ENCODE measurements around the gene KPNA1.
A peak's percentile ranks its signal among the peaks of the same experiment; 100 is the strongest.
"Not testable (repeated sequence)": the region's sequence is repeated elsewhere in the genome, so short reads cannot be mapped to it uniquely, and the experiment has no call there.

KPNA1 gene

DNA sequence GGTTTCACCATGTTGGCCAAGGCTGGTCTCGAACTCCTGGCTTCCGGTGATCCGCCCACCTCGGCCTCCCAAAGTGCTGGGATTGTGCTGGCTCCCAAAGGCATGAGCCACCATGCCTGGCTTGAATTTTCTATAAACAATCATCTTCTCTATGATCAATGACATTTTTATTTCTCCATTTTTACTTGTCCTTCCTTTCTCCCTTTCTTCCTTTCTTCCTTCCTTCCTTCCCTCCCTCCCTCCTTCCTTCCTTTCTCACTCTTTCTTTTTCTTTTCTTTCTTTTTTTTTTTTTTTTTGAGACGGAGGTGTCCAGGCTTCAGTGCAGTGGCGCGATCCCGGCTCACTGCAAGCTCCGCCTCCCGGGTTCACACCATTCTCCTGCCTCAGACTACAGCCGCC is 8.6 kb upstream of the KPNA1 start:
- no peaks in the 10 kb centered on the region for H3K9me3 ChIP-seq (ENCODE audit: control insufficient read depth in 5 of 5, low read length in 5 of 5)
- H3K27ac ChIP-seq (ENCODE audit: low read depth, low read length): no peak overlapping the region
- H3K27me3 ChIP-seq (ENCODE audit: control insufficient read depth in 5 of 5, insufficient read depth in 4 of 5, low read length in 5 of 5): no peaks in the 10 kb centered on the region
- no peak overlapping the region for H3K4me3 ChIP-seq (ENCODE audit: low read depth in 1 of 5, low read length in 5 of 5)
- no peaks in the 10 kb centered on the region for H3K4me1 ChIP-seq (ENCODE audit: control insufficient read depth in 5 of 5, insufficient read depth in 5 of 5, low read length in 5 of 5)
- H3K36me3 ChIP-seq (ENCODE audit: control insufficient read depth in 5 of 5, insufficient read depth in 5 of 5, low read length in 5 of 5): peaks cover 8 to 19% (median 14%) of the 10 kb centered on the region in 5 donors
- no peak overlapping the region for H3K9ac ChIP-seq (ENCODE audit: low read length in 5 of 5)

DNA sequence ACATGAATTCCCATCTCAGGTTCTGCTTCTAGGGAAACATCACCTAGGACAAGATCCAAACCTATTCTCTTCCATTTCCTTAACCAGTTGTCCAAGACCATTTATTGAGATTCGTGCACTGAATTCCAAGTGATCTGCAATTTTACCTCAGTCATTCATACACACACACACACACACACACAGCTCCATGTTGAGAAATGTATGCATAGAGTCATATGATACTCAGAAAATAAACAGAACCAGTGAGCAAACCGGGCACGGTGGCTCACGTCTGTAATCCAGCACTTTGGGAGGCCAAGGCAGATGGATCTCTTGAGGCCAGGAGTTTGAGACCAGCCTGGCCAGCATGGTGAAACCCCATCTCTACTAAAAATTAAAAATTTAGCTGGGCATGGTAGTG is 6.1 kb upstream of the KPNA1 start:
- no peaks in the 10 kb centered on the region for H3K4me1 ChIP-seq (ENCODE audit: control insufficient read depth in 5 of 5, insufficient read depth in 5 of 5, low read length in 5 of 5)
- no peaks in the 10 kb centered on the region for H3K36me3 ChIP-seq (ENCODE audit: control insufficient read depth in 5 of 5, insufficient read depth in 5 of 5, low read length in 5 of 5)
- no peak overlapping the region for H3K9ac ChIP-seq (ENCODE audit: low read length in 5 of 5)
- no peaks in the 10 kb centered on the region for H3K9me3 ChIP-seq (ENCODE audit: control insufficient read depth in 5 of 5, low read length in 5 of 5)
- no peak overlapping the region for H3K27ac ChIP-seq (ENCODE audit: low read depth, low read length)
- no peaks in the 10 kb centered on the region for H3K27me3 ChIP-seq (ENCODE audit: control insufficient read depth in 5 of 5, insufficient read depth in 4 of 5, low read length in 5 of 5)
- no peak overlapping the region for H3K4me3 ChIP-seq (ENCODE audit: low read depth in 1 of 5, low read length in 5 of 5)

DNA sequence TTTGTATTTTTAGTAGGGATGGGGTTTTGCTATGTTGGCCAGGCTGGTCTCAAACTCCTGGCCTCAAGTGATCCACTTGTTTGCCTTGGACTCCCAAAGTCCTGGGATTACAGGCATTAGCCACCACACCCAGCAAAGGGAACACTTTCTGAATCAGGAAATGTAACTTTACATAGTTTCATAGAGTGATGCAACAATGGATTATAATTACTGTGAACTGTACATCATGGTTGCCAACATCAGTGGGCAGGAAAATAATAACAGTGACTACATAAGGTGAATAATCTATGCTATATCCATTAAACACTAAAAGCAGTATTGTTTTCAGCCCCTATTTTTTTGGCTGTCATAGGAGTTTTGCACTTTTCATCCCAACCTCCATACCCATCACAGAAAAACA is 5.0 kb upstream of the KPNA1 start:
- no peaks in the 10 kb centered on the region for H3K9me3 ChIP-seq (ENCODE audit: control insufficient read depth in 5 of 5, low read length in 5 of 5)
- H3K36me3 ChIP-seq (ENCODE audit: control insufficient read depth in 5 of 5, insufficient read depth in 5 of 5, low read length in 5 of 5): no peaks in the 10 kb centered on the region
- peaks cover 0 to 6% (median 4%) of the 10 kb centered on the region in 5 donors for H3K4me1 ChIP-seq (ENCODE audit: control insufficient read depth in 5 of 5, insufficient read depth in 5 of 5, low read length in 5 of 5)
- H3K27me3 ChIP-seq (ENCODE audit: control insufficient read depth in 5 of 5, insufficient read depth in 4 of 5, low read length in 5 of 5): no peaks in the 10 kb centered on the region
- H3K4me3 ChIP-seq (ENCODE audit: low read depth in 1 of 5, low read length in 5 of 5): no peak overlapping the region
- H3K27ac ChIP-seq (ENCODE audit: low read depth, low read length): no peak overlapping the region
- no peak overlapping the region for H3K9ac ChIP-seq (ENCODE audit: low read length in 5 of 5)

DNA sequence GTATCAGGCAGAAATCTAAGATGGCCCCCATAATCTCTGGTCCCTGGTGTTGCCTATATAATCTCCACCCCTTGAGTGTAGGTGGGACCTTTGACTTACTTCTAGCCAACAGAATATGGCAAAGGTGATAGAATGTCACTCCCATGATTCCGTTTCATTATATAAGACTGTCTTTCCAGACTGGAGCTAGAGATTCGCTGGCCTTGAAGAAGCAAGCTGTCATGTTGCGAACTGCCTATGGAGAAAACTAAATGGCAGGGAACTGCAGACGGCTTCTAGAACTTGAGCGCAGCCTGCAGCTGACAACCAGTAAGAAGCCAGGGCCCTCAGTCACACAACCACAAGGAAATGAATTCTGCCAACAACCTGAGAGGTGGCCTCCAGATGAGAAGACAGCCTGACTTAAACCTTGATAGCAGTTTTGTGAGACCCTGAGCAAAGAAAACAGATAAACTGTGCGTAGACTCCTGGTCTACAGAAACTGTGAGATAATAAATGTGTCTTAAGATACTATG is 2.2 kb upstream of the KPNA1 start:
- no peak overlapping the region for H3K27ac ChIP-seq (ENCODE audit: low read depth, low read length)

DNA sequence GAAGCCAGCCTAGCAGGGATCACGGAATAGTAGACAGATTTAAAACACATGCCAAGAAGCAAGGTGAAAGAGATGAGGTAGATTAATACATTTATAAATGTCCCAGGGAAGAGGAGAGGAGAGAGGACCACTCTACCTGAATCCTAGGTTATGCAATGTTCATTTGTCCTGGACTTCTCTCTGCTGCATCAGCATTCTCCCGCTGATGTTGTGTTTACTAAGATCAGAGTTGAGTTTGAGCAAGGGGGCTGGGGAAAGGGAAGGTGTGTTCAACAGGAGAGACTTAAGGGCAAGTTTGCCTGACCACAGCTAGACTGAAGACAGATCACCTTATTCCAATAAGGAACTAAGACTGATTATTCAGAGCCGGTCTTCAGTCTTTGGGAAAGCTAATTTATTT is 1.1 kb upstream of the KPNA1 start:
- Histone ChIP-seq H3K36me3 (ENCODE audit: control insufficient read depth in 5 of 5, insufficient read depth in 5 of 5, low read length in 5 of 5) (no peaks in the 10 kb centered on the region), H3K4me3 (ENCODE audit: low read depth in 1 of 5, low read length in 5 of 5) (no peak overlapping the region), H3K9me3 (ENCODE audit: control insufficient read depth in 5 of 5, low read length in 5 of 5) (no peaks in the 10 kb centered on the region), H3K27ac (ENCODE audit: low read depth, low read length) (no peak overlapping the region), H3K27me3 (ENCODE audit: control insufficient read depth in 5 of 5, insufficient read depth in 4 of 5, low read length in 5 of 5) (no peaks in the 10 kb centered on the region), H3K9ac (ENCODE audit: low read length in 5 of 5) (no peak overlapping the region), H3K4me1 (ENCODE audit: control insufficient read depth in 5 of 5, insufficient read depth in 5 of 5, low read length in 5 of 5) (peaks cover 0 to 29% (median 23%) of the 10 kb centered on the region in 5 donors)

More for the DNA sequence above, 2.2 kb upstream of the KPNA1 start:
- H3K4me3 ChIP-seq (ENCODE audit: low read depth in 1 of 5, low read length in 5 of 5): no peak overlapping the region
- no peaks in the 10 kb centered on the region for H3K9me3 ChIP-seq (ENCODE audit: control insufficient read depth in 5 of 5, low read length in 5 of 5)
- no peaks in the 10 kb centered on the region for H3K36me3 ChIP-seq (ENCODE audit: control insufficient read depth in 5 of 5, insufficient read depth in 5 of 5, low read length in 5 of 5)
- no peaks in the 10 kb centered on the region for H3K27me3 ChIP-seq (ENCODE audit: control insufficient read depth in 5 of 5, insufficient read depth in 4 of 5, low read length in 5 of 5)
- H3K4me1 ChIP-seq (ENCODE audit: control insufficient read depth in 5 of 5, insufficient read depth in 5 of 5, low read length in 5 of 5): peaks cover 0 to 22% (median 18%) of the 10 kb centered on the region in 5 donors
- no peak overlapping the region for H3K9ac ChIP-seq (ENCODE audit: low read length in 5 of 5)

DNA sequence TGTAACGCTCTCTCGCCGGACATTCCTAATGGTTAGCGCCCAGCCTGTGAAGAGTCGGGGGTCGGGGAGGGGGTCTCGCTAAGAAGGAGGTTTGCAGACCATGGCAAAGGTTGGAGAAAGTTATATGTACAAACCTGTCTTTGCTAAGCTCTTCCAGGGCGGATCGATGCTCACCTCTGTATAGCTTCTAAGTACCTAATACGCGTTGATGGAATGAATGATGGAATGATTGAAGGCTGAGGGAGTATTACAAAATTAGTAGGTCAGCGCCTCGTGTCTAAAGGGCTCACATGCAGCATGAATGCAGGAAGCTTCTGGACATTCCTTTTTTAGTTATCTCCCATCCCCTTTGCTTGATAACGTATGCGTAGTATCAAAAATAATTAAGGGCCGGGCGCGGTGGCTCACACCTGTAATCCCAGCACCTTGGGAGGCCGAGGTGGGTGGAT is 305 bp upstream of the KPNA1 start:
- Histone ChIP-seq H3K36me3 (ENCODE audit: control insufficient read depth in 5 of 5, insufficient read depth in 5 of 5, low read length in 5 of 5) (no peaks in the 10 kb centered on the region), H3K9me3 (ENCODE audit: control insufficient read depth in 5 of 5, low read length in 5 of 5) (no peaks in the 10 kb centered on the region), H3K27me3 (ENCODE audit: control insufficient read depth in 5 of 5, insufficient read depth in 4 of 5, low read length in 5 of 5) (no peaks in the 10 kb centered on the region), H3K9ac (ENCODE audit: low read length in 5 of 5) (peak overlapping the region in 4 of 5 donors; percentile 81 to 94 (median 90)), H3K4me1 (ENCODE audit: control insufficient read depth in 5 of 5, insufficient read depth in 5 of 5, low read length in 5 of 5) (peaks cover 0 to 29% (median 25%) of the 10 kb centered on the region in 5 donors), H3K27ac (ENCODE audit: low read depth, low read length) (peak overlapping the region; percentile 93), H3K4me3 (ENCODE audit: low read depth in 1 of 5, low read length in 5 of 5) (peak overlapping the region; percentile 76 to 90 (median 86))

DNA sequence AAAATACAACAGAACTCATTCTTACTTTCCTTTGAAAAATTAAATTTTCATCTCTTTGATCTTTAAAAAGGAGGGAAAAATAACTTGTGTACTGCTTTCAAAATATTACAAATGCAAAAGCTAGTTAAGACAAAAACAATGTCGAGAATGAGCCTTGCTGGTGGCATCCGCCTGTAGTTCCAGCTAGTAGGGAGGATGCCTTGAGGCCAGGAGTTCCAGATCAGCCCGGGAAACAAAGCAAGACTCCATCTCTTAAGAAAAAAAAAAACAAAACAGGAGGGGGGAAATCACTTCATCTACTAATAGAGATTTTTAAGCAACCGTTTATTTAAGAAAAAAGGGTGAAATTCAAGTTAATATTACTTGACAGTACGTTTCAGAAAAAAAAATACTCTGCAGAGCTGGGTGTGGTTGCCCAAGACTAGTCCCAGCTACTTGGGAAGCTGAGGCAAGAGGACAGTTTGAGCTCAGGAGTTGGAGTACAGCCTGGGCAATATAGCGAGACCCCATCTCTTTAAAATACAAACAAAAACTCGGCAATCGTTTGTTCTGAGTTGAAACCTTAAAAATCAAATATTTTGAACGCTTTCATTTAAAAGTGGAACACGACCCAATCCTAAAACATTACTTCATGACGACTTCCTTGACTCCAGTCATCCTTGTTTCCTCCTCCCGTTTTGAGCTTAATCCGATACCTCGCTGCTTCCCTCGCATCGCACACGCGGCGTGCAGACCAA is 1.2 kb downstream of the KPNA1 start:
- Histone ChIP-seq H3K9ac (ENCODE audit: low read length in 5 of 5) (peak overlapping the region; percentile 29 to 92 (median 78)), H3K4me3 (ENCODE audit: low read depth in 1 of 5, low read length in 5 of 5) (peak overlapping the region; percentile 76 to 90 (median 79)), H3K27ac (ENCODE audit: low read depth, low read length) (peak overlapping the region; percentile 93), H3K4me1 (ENCODE audit: control insufficient read depth in 5 of 5, insufficient read depth in 5 of 5, low read length in 5 of 5) (peaks cover 0 to 29% (median 25%) of the 10 kb centered on the region in 5 donors), H3K36me3 (ENCODE audit: control insufficient read depth in 5 of 5, insufficient read depth in 5 of 5, low read length in 5 of 5) (no peaks in the 10 kb centered on the region), H3K27me3 (ENCODE audit: control insufficient read depth in 5 of 5, insufficient read depth in 4 of 5, low read length in 5 of 5) (no peaks in the 10 kb centered on the region), H3K9me3 (ENCODE audit: control insufficient read depth in 5 of 5, low read length in 5 of 5) (no peaks in the 10 kb centered on the region)

DNA sequence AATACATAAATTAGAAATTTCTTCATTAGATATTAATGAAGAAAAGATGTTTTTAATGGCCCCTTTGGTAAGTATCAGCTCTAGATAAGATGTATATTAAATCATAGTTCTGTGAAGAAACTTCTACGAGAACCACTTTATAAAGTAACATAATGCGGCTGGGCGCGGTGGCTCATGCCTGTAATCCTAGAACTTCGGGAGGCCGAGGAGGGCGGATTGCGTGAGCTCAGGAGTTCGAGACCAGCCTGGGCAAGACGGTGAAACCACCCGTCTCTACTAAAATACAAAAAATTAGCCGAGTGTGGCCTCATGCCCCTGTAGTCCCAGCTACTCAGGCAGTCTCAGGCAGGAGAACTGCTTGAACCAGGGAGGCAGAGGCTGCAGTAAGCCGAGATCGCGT is 2.5 kb downstream of the KPNA1 start:
- no peak overlapping the region for H3K9ac ChIP-seq (ENCODE audit: low read length in 5 of 5)
- H3K9me3 ChIP-seq (ENCODE audit: control insufficient read depth in 5 of 5, low read length in 5 of 5): no peaks in the 10 kb centered on the region
- H3K27me3 ChIP-seq (ENCODE audit: control insufficient read depth in 5 of 5, insufficient read depth in 4 of 5, low read length in 5 of 5): no peaks in the 10 kb centered on the region
- H3K4me3 ChIP-seq (ENCODE audit: low read depth in 1 of 5, low read length in 5 of 5): no peak overlapping the region
- no peaks in the 10 kb centered on the region for H3K36me3 ChIP-seq (ENCODE audit: control insufficient read depth in 5 of 5, insufficient read depth in 5 of 5, low read length in 5 of 5)
- peaks cover 0 to 29% (median 25%) of the 10 kb centered on the region in 5 donors for H3K4me1 ChIP-seq (ENCODE audit: control insufficient read depth in 5 of 5, insufficient read depth in 5 of 5, low read length in 5 of 5)
- H3K27ac ChIP-seq (ENCODE audit: low read depth, low read length): no peak overlapping the region

DNA sequence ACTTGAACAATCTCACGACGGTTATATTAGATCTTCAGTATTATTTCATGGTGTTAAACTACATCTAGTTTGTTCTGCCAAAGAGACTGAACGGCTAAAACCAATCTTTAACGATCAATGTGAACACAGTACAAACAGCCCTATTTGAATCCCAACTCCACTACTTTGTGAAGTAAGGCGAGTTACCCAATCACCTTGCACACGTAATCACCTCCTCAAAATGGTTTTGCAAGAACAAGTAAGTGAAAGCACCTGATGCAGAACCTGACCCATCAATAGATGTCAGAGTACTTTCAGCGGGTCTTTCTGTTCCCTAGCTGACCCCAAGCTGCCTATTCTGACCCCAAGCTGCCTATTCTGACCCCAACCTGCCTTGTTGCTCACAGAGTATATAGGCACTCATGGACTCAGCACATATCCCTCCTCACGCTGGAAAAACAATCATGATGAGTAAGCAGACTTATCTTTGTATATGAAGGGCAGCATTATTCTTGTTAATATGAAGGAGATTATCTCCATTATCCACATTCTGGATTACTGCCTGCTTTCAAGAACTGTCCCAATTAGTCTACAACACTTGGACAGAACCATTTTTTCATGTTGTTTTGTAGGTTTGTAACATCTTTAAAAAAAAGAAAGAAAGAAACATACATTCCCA is 3.7 kb downstream of the KPNA1 start:
- Histone ChIP-seq H3K4me1 (ENCODE audit: control insufficient read depth in 5 of 5, insufficient read depth in 5 of 5, low read length in 5 of 5) (peaks cover 0 to 29% (median 25%) of the 10 kb centered on the region in 5 donors), H3K36me3 (ENCODE audit: control insufficient read depth in 5 of 5, insufficient read depth in 5 of 5, low read length in 5 of 5) (no peaks in the 10 kb centered on the region), H3K9me3 (ENCODE audit: control insufficient read depth in 5 of 5, low read length in 5 of 5) (no peaks in the 10 kb centered on the region), H3K9ac (ENCODE audit: low read length in 5 of 5) (no peak overlapping the region), H3K27me3 (ENCODE audit: control insufficient read depth in 5 of 5, insufficient read depth in 4 of 5, low read length in 5 of 5) (no peaks in the 10 kb centered on the region), H3K4me3 (ENCODE audit: low read depth in 1 of 5, low read length in 5 of 5) (no peak overlapping the region), H3K27ac (ENCODE audit: low read depth, low read length) (no peak overlapping the region)

DNA sequence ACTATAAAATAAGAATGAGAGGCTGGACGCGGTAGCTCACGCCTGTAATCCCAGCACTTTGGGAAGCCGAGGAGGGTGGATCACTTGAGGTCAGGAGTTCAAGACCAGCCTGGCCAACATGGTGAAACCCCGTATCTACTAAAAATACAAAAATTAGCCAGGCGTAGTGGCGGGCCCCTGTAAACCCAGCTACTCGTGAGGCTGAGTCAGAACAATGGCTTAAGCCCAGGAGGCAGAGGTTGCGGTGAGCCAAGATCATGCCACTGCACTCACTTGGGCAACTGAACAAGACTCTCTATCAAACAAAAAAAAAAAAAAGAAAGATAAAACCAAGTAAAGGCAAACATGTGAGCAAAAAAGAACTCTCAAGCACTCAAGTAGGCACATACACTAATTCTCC is 5.8 kb downstream of the KPNA1 start:
- not testable (repeated sequence) for H3K4me3 ChIP-seq (ENCODE audit: low read depth in 1 of 5, low read length in 5 of 5); H3K9ac ChIP-seq (ENCODE audit: low read length in 5 of 5); H3K27me3 ChIP-seq (ENCODE audit: control insufficient read depth in 5 of 5, insufficient read depth in 4 of 5, low read length in 5 of 5); H3K27ac ChIP-seq (ENCODE audit: low read depth, low read length); H3K36me3 ChIP-seq (ENCODE audit: control insufficient read depth in 5 of 5, insufficient read depth in 5 of 5, low read length in 5 of 5); H3K9me3 ChIP-seq (ENCODE audit: control insufficient read depth in 5 of 5, low read length in 5 of 5)
- peaks cover 0 to 31% (median 20%) of the 10 kb centered on the region in 5 donors for H3K4me1 ChIP-seq (ENCODE audit: control insufficient read depth in 5 of 5, insufficient read depth in 5 of 5, low read length in 5 of 5)

Data from subcutaneous abdominal adipose tissue (tissue), 5 donors.